CD14-positive monocyte (primary cell): Measurements from ENCODE around the gene ATAD2B. TPM values are rescaled to one million over a fixed set of nuclear protein-coding genes. Genes with fewer than 3 reads are reported as not detected.

ENCODE experiments used
- DNase-seq, 3 donors: peaks; one replicate each; pipeline ENCODE4 v3.0.0-alpha.2; 2011 to 2022
- H2AFZ ChIP-seq: 2 replicates; pipeline ENCODE4 v1.6.0; 2012; ENCODE audit warnings: mild to moderate bottlenecking, low read depth, low read length, inconsistent platforms; ENCODE audit not compliant: insufficient read depth, poor library complexity, severe bottlenecking
- H3K27ac ChIP-seq, 2 donors: 1 replicate in 1 of 2; 2 replicates in 1 of 2; pipeline ENCODE4 v1.5.1; 2012 to 2013; ENCODE audit warnings: low read length in 2 of 2, control low read depth in 1 of 2, inconsistent platforms in 1 of 2, low read depth in 1 of 2, mild to moderate bottlenecking in 1 of 2
- H3K27me3 ChIP-seq, 2 donors: one replicate each; pipeline versions ENCODE4 v1.6.0 to v1.6.1; 2011 to 2013; ENCODE audit warnings: low read length in 2 of 2; ENCODE audit not compliant: control insufficient read depth in 2 of 2, insufficient read depth in 2 of 2
- H3K36me3 ChIP-seq, 2 donors: replicated peaks in 1 of 2; 1 replicate in 1 of 2; 2 replicates in 1 of 2; pipeline versions ENCODE4 v1.5.1 to v1.6.1; 2012 to 2013; ENCODE audit warnings: low read length in 2 of 2, control low read depth in 1 of 2, inconsistent platforms in 1 of 2, mild to moderate bottlenecking in 1 of 2; ENCODE audit not compliant: insufficient read depth in 2 of 2, control insufficient read depth in 1 of 2
- H3K4me1 ChIP-seq, 2 donors: 1 replicate in 1 of 2; 2 replicates in 1 of 2; pipeline versions ENCODE4 v1.5.1 to v1.6.1; 2012 to 2013; ENCODE audit warnings: low read length in 2 of 2, control low read depth in 1 of 2, inconsistent platforms in 1 of 2, mild to moderate bottlenecking in 1 of 2, moderate library complexity in 1 of 2; ENCODE audit not compliant: insufficient read depth in 2 of 2, control insufficient read depth in 1 of 2
- H3K4me2 ChIP-seq: replicated peaks from 2 replicates; pipeline ENCODE3; 2012; ENCODE audit warnings: low read length, moderate library complexity, mild to moderate bottlenecking; ENCODE audit not compliant: poor library complexity, severe bottlenecking; ENCODE audit errors: extremely low read depth
- H3K4me3 ChIP-seq, 3 experiments: fragments of 200-600 bp in 1 of 3; sonication (generic) in 1 of 3; replicated peaks in 1 of 3; 1 replicate in 2 of 3; 2 replicates in 1 of 3; pipeline ENCODE4 v1.5.1; 2011 to 2013; ENCODE audit warnings: low read length in 3 of 3, mild to moderate bottlenecking in 3 of 3, control low read depth in 2 of 3, low read depth in 2 of 3, inconsistent platforms in 1 of 3, moderate library complexity in 1 of 3
- H3K79me2 ChIP-seq: 2 replicates; pipeline ENCODE4 v1.6.0; 2012; ENCODE audit warnings: mild to moderate bottlenecking, control low read depth, inconsistent platforms, low read length, moderate library complexity; ENCODE audit not compliant: insufficient read depth
- H3K9ac ChIP-seq: 2 replicates; pipeline ENCODE4 v1.6.0; 2017; ENCODE audit warnings: low read length, mild to moderate bottlenecking; ENCODE audit not compliant: insufficient read depth, poor library complexity, severe bottlenecking
- H3K9me3 ChIP-seq, 2 donors: replicated peaks in 1 of 2; 1 replicate in 1 of 2; 2 replicates in 1 of 2; pipeline versions ENCODE4 v1.5.1 to v1.6.1; 2012 to 2013; ENCODE audit warnings: low read length in 2 of 2, control low read depth in 1 of 2; ENCODE audit not compliant: control insufficient read depth in 1 of 2, insufficient read depth in 1 of 2
- H4K20me1 ChIP-seq: 2 replicates; pipeline ENCODE4 v1.6.0; 2012; ENCODE audit warnings: mild to moderate bottlenecking, low read length, control low read depth, moderate library complexity; ENCODE audit not compliant: insufficient read depth
- H3K27ac Mint-ChIP-seq, 7 donors: one replicate each; pipeline ENCODE4 v1.8.0; 2020; ENCODE audit warnings: mild to moderate bottlenecking in 7 of 7, mixed read lengths in 7 of 7, moderate library complexity in 6 of 7, inconsistent platforms in 2 of 7
- H3K27me3 Mint-ChIP-seq, 3 donors: one replicate each; pipeline ENCODE4 v1.8.0; 2021 to 2022; ENCODE audit warnings: low read depth in 3 of 3, mild to moderate bottlenecking in 3 of 3, mixed read lengths in 3 of 3, moderate library complexity in 3 of 3, inconsistent platforms in 1 of 3
- H3K36me3 Mint-ChIP-seq, 2 donors: one replicate each; pipeline ENCODE4 v1.8.0; 2020; ENCODE audit warnings: mixed read lengths in 2 of 2, inconsistent platforms in 1 of 2, mild to moderate bottlenecking in 1 of 2
- H3K4me1 Mint-ChIP-seq: one replicate; pipeline ENCODE4 v1.8.0; 2020; ENCODE audit warnings: mild to moderate bottlenecking, mixed read lengths
- H3K4me3 Mint-ChIP-seq, 2 donors: one replicate each; pipeline ENCODE4 v1.8.0; 2020; ENCODE audit warnings: mild to moderate bottlenecking in 2 of 2, mixed read lengths in 2 of 2, moderate library complexity in 1 of 2
- H3K9me3 Mint-ChIP-seq, 7 donors: one replicate each; pipeline ENCODE4 v1.8.0; 2020 to 2022; ENCODE audit warnings: mixed read lengths in 7 of 7, mild to moderate bottlenecking in 6 of 7, moderate library complexity in 6 of 7, inconsistent platforms in 2 of 7
- WGBS: methylation state at CpG from one replicate; pipeline ENCODE4 v1.1.5; 2013; ENCODE audit warnings: missing lambda C conversion rate; ENCODE audit not compliant: insufficient coverage; 5-methylcytosine and 5-hydroxymethylcytosine counted together
- intact Hi-C, 2 donors: fragments of 100-400 bp; cut with micrococcal nuclease; formaldehyde crosslinking; loops; one replicate each; pipeline versions ENCODE4 v1.15.0 to v1.15.1; 2023
- polyA plus RNA-seq, 3 donors: library from polyadenylated mRNA; depleted of rRNA in 1 of 3; unstranded in 2 of 3; stranded (reverse) in 1 of 3; fragments of 300-500 nt in 2 of 3; fragments of >200 nt in 1 of 3; fragmentation: Illumina TruSeq in 2 of 3; gene quantifications; 1 replicate in 2 of 3; 2 replicates in 1 of 3; pipeline ENCODE4 v1.2.3, GENCODE V29; 2012 to 2021
- TF ChIP-seq, protein P1 (sequence below): fragments of 200-600 bp; IDR thresholded peaks from one replicate; pipeline ENCODE4 v1.8.0; 2022; ENCODE audit warnings: antibody characterized with exemption, mild to moderate bottlenecking

Gene ATAD2B
- polyA plus RNA-seq, 3 donors, result 4.9 to 12.1 (median 7.2) TPM

DNA sequence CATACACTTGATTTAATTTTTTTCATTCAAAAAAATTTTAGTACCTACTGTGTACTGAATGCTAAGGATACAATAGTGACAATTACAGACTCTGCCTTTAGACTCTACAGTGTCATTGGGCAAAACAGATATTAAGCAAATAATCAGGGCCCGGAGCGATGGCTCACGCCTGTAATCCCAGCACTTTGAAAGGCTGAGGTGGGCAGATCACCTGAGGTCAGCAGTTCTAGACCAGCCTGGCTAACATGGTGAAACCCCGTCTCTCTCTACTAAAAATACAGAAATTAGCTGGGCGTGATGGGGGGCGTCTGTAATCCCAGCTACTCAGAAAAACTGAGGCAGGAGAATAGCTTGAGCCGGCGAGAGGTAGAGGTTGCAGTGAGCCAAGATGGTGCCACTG is 14.7 kb upstream of the ATAD2B start:
- Histone ChIP-seq H3K9ac (no peak overlapping the region), H3K27me3 (no peaks in the 10 kb centered on the region), H3K36me3 (no peaks in the 10 kb centered on the region), H3K9me3 (no peaks in the 10 kb centered on the region), H3K4me1 (peaks cover 22 to 28% of the 10 kb centered on the region in 2 donors), H2AFZ (no peak overlapping the region), H3K79me2 (peaks cover 41% of the 10 kb centered on the region), H3K27ac (no peak overlapping the region), H3K4me2 (no peak overlapping the region), H3K4me3 (peak overlapping the region in 1 of 3 experiments; percentile 91), H4K20me1 (no peaks in the 10 kb centered on the region)
- TF ChIP-seq, protein P1, sequence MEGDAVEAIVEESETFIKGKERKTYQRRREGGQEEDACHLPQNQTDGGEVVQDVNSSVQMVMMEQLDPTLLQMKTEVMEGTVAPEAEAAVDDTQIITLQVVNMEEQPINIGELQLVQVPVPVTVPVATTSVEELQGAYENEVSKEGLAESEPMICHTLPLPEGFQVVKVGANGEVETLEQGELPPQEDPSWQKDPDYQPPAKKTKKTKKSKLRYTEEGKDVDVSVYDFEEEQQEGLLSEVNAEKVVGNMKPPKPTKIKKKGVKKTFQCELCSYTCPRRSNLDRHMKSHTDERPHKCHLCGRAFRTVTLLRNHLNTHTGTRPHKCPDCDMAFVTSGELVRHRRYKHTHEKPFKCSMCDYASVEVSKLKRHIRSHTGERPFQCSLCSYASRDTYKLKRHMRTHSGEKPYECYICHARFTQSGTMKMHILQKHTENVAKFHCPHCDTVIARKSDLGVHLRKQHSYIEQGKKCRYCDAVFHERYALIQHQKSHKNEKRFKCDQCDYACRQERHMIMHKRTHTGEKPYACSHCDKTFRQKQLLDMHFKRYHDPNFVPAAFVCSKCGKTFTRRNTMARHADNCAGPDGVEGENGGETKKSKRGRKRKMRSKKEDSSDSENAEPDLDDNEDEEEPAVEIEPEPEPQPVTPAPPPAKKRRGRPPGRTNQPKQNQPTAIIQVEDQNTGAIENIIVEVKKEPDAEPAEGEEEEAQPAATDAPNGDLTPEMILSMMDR, result no peak
- Mint-ChIP-seq H3K9me3 (no peaks in the 10 kb centered on the region), H3K4me1 (peaks cover 26% of the 10 kb centered on the region), H3K27me3 (peaks cover 0 to 2% (median 0%) of the 10 kb centered on the region in 3 donors), H3K27ac (peak overlapping the region in 1 of 7 donors; percentile 35), H3K36me3 (peaks cover 4 to 9% of the 10 kb centered on the region in 2 donors), H3K4me3 (no peak overlapping the region)
- intact Hi-C loops, result loop anchor here (5.0 to 10.0 kb wide), 2 partner anchors 49 to 103 kb away; partner anchors contain the start of genes FKBP1B (in 1 of the 2) and WDCP (in 1 of the 2)
- no peak for DNase-seq
- WGBS, result 100% methylated on average over 5 of the region's 8 CpGs

DNA sequence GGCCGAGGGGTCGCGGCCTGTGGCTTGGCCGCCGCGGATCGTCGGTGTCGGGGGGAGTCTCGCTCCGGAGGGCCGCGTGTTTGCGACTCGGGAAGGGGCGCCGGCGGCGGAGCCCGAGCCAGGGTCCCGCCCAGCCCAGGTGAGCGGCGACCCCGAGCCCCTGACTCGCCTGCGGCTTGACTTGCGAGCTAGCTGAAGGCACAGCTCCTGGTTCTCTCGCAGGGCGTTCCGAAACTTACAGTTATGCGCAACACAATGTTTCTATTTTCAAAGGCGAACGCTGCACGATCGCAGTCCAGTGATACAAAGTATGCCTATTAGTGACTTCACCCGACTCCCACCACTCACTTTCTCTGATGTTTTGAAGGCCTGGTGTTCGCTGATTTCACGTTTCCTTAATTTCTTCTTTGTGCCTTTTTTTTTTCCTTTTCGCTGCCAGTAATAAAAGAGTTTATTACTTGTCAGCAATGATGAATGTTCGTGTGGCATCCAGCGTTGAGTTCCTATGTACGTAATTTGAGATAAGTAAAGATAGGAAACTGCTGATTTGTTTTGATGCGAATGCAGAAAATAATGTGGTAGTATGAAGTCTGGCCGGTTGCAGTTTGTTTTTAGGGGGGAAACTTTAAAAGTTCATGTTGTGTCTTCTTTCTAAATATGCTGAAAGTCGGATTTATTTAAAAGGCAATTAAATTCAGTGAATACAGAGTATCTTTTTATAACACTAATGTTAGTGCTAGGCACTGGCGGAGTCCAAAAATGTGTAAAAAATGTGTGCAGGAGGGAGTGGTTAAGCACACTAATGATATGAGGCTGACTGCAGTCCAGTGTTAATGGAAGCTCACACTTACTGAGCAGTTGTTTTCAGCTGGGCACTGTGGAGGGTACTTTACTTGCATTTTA is 14.0 kb upstream of the ATAD2B start:
- Mint-ChIP-seq H3K36me3 (peaks cover 4 to 5% of the 10 kb centered on the region in 2 donors), H3K4me3 (peak overlapping the region; percentile 97), H3K27ac (peak overlapping the region; percentile 10 to 71 (median 37)), H3K4me1 (peaks cover 26% of the 10 kb centered on the region), H3K27me3 (peaks cover 0 to 2% (median 0%) of the 10 kb centered on the region in 3 donors), H3K9me3 (no peaks in the 10 kb centered on the region)
- peak overlapping the region; percentile 85 for H3K9ac ChIP-seq
- H3K27me3 ChIP-seq, result no peaks in the 10 kb centered on the region
- DNase-seq, result peak; percentile 11 to 12 (median 11)
- peaks cover 41% of the 10 kb centered on the region for H3K79me2 ChIP-seq
- H3K36me3 ChIP-seq, result no peaks in the 10 kb centered on the region
- H3K4me1 ChIP-seq, result peaks cover 22 to 28% of the 10 kb centered on the region in 2 donors
- H4K20me1 ChIP-seq, result no peaks in the 10 kb centered on the region
- H2AFZ ChIP-seq, result peak overlapping the region; percentile 90
- WGBS, result under 1% methylated on average over 40 of the region's 46 CpGs
- peak overlapping the region; percentile 88 to 95 (median 91) for H3K4me3 ChIP-seq
- TF ChIP-seq, protein P1, result no peak
- peak overlapping the region; percentile 92 for H3K4me2 ChIP-seq
- H3K27ac ChIP-seq, result peak overlapping the region in 1 of 2 donors; percentile 78
- H3K9me3 ChIP-seq, result no peaks in the 10 kb centered on the region
- intact Hi-C loops, result loop anchor here (5.0 to 10.0 kb wide), 2 partner anchors 49 to 104 kb away; partner anchors contain the start of genes FKBP1B (in 1 of the 2) and WDCP (in 1 of the 2)
